ENCODE results near the gene UNC13A. TPM values are rescaled to one million over a fixed set of nuclear protein-coding genes. Genes with fewer than 3 reads are reported as not detected.

Gene UNC13A
- polyA plus RNA-seq, 1 experiment: 2.2 TPM

GRCh38 chr19:17623224-17623935 lies 64.8 kb downstream of the UNC13A start:
- ChIA-PET POLR2A (no interaction called here), CTCF (interaction anchor here (0.5 kb wide), 1 partner anchor 14 kb away, joined by 3 read pairs; no protein-coding TSS in a partner anchor)
- no peak for TF ChIP-seq CTCF (IDR thresholded peaks at IDR 0.05; ENCODE audit: insufficient read depth, low read depth, low read length)
- H3K4me3 ChIP-seq (ENCODE audit: low read depth, low read length): no peak overlapping the region
- H3K36me3 ChIP-seq (ENCODE audit: control insufficient read depth, insufficient read depth, low read length): no peaks in the 10 kb centered on the region
- no peak for DNase-seq (ENCODE audit: low read depth)
- H3K27me3 ChIP-seq (ENCODE audit: control insufficient read depth, insufficient read depth, low read length): no peaks in the 10 kb centered on the region

GRCh38 chr19:17620696-17621095 lies 67.5 kb downstream of the UNC13A start:
- DNase-seq (ENCODE audit: low read depth): no peak
- ChIA-PET CTCF (interaction anchor here (1.3 kb wide), 1 partner anchor 22 kb away, joined by 3 read pairs; no protein-coding TSS in a partner anchor), POLR2A (no interaction called here)
- no peaks in the 10 kb centered on the region for H3K27me3 ChIP-seq (ENCODE audit: control insufficient read depth, insufficient read depth, low read length)
- H3K36me3 ChIP-seq (ENCODE audit: control insufficient read depth, insufficient read depth, low read length): no peaks in the 10 kb centered on the region
- no peak for TF ChIP-seq CTCF (IDR thresholded peaks at IDR 0.05; ENCODE audit: insufficient read depth, low read depth, low read length)
- H3K4me3 ChIP-seq (ENCODE audit: low read depth, low read length): no peak overlapping the region

- CTCF ChIA-PET: interaction anchor here (0.7 kb wide), 1 partner anchor 11 kb away, joined by 3 read pairs; no protein-coding TSS in a partner anchor
- no peaks in the 10 kb centered on the region for H3K36me3 ChIP-seq (ENCODE audit: control insufficient read depth, insufficient read depth, low read length)
- no peak for TF ChIP-seq CTCF (IDR thresholded peaks at IDR 0.05; ENCODE audit: insufficient read depth, low read depth, low read length)
- POLR2A ChIA-PET: no interaction called here
- DNase-seq (ENCODE audit: low read depth): no peak
- no peaks in the 10 kb centered on the region for H3K27me3 ChIP-seq (ENCODE audit: control insufficient read depth, insufficient read depth, low read length)
- no peak overlapping the region for H3K4me3 ChIP-seq (ENCODE audit: low read depth, low read length)
Observed at GRCh38 chr19:17618936-17619335, 69.2 kb downstream of the UNC13A start.

- ChIA-PET CTCF (interaction anchor here (0.7 kb wide), 1 partner anchor 11 kb away, joined by 3 read pairs; no protein-coding TSS in a partner anchor), POLR2A (no interaction called here)
- H3K36me3 ChIP-seq (ENCODE audit: control insufficient read depth, insufficient read depth, low read length): no peaks in the 10 kb centered on the region
- TF ChIP-seq CTCF (IDR thresholded peaks at IDR 0.05; ENCODE audit: insufficient read depth, low read depth, low read length): no peak
- no peak overlapping the region for H3K4me3 ChIP-seq (ENCODE audit: low read depth, low read length)
- no peaks in the 10 kb centered on the region for H3K27me3 ChIP-seq (ENCODE audit: control insufficient read depth, insufficient read depth, low read length)
- no peak for DNase-seq (ENCODE audit: low read depth)
Observed at GRCh38 chr19:17618281-17618903, 69.8 kb downstream of the UNC13A start.

- CTCF ChIA-PET: no interaction called here
- no peaks in the 10 kb centered on the region for H3K36me3 ChIP-seq (ENCODE audit: control insufficient read depth, insufficient read depth, low read length)
Observed at GRCh38 chr19:17617807-17618192, 70.4 kb downstream of the UNC13A start.

More at GRCh38 chr19:17617807-17618192, 70.4 kb downstream of the UNC13A start:
- TF ChIP-seq CTCF (IDR thresholded peaks at IDR 0.05; ENCODE audit: insufficient read depth, low read depth, low read length): no peak
- H3K4me3 ChIP-seq (ENCODE audit: low read depth, low read length): no peak overlapping the region
- no peaks in the 10 kb centered on the region for H3K27me3 ChIP-seq (ENCODE audit: control insufficient read depth, insufficient read depth, low read length)
- no peak for DNase-seq (ENCODE audit: low read depth)
- POLR2A ChIA-PET: no interaction called here
